Activated CD8-positive, alpha-beta memory T cell treated with anti-CD3 and anti-CD28 coated beads for 24 hours (primary cell): ENCODE results near the gene ARID1B.

ENCODE experiments used
- DNase-seq: peaks from one replicate; pipeline ENCODE4 v3.0.0-alpha.2; 2020

ARID1B gene

DNA sequence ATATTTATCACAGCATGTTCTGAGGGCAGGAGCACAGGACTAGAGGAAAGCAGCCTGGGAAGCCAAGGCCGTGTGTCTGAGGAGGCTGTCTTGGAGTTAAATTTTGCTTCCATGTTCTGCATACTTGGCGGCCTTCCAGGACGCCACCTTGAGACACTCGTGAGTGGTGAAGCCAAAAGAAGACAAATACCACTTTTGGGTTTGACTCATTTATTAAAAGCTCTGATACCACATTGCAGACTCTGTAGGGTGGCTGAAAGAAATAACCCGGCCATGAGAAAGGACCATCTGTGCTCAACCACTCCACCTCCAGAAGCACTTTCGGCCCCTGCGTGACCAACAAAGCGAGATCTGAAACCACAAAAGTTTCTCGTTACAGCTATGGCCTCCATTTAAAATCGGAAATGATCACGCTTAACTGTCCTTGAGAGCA lies 426.1 kb downstream of the ARID1B start:
- no peak for DNase-seq

- no peak for DNase-seq
These were observed 426.6 kb downstream of the ARID1B start for GRCh38 chr6:157203764-157204163.

DNA sequence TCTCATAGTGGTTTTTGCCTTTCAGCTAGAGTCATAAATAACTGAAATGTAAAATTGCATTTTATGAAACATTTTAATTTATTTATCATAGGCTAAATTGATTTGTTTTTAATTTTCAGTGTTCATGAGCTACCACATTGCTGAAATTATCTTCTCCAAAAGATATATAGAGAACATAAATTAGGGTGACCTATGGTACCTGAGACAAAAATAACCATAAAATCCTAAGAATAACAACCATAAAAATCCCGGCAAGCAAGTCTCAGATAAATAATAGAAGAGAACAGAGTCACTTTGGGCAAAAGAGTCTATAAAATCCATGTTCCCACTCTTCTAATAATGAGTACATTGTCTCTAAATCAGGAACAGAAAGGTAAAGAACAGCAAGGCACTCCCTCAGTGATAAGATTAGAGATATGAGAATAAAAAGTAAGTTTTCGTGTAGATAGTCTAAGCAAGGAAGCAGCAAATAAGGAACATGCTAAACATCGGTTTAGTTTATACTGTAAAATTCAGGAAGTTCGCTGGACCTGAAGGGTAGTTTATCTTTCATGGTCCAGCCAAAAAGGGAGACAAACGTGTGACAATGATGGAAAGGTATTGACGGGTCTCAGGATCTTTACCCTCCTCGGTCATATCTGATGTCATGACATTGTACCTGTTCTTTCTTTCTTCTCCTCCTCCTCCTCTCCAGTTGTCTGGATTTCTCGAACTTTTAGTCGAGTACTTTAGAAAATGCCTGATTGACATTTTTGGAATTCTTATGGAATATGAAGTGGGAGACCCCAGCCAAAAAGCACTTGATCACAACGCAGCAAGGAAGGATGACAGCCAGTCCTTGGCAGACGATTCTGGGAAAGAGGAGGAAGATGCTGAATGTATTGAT lies 428.5 kb downstream of the ARID1B start:
- no peak for DNase-seq

DNA sequence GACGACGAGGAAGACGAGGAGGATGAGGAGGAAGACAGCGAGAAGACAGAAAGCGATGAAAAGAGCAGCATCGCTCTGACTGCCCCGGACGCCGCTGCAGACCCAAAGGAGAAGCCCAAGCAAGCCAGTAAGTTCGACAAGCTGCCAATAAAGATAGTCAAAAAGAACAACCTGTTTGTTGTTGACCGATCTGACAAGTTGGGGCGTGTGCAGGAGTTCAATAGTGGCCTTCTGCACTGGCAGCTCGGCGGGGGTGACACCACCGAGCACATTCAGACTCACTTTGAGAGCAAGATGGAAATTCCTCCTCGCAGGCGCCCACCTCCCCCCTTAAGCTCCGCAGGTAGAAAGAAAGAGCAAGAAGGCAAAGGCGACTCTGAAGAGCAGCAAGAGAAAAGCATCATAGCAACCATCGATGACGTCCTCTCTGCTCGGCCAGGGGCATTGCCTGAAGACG lies 429.2 kb downstream of the ARID1B start:
- DNase-seq = no peak

- no peak for DNase-seq
These were observed 430.4 kb downstream of the ARID1B start for GRCh38 chr6:157207521-157208076.

GRCh38 chr6:157209865-157210530 lies 432.8 kb downstream of the ARID1B start:
- no peak for DNase-seq

GRCh38 chr6:157210954-157211353 lies 433.8 kb downstream of the ARID1B start:
- no peak for DNase-seq

GRCh38 chr6:157211603-157212455 lies 434.7 kb downstream of the ARID1B start:
- DNase-seq = no peak

DNA sequence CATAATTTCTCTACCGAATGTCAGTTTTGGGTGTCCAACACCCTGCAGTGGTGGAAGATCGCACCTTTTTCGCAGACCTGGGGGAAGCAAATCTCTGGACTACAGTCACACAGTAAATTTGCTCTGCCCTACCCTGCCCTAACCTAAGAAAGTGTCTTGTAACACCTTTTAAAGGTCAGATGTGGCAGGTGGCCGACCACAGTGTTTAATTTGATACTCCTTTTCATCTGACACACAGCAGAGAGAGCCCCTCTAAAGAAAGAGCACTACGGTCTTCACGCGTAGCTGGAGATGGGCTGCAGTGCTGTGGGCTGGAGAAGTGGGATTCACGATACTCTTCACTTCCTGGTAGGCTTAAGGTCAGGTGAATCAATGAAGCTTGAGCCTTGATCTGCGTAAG lies 436.2 kb downstream of the ARID1B start:
- no peak for DNase-seq

GRCh38 chr6:157213907-157214565 lies 436.9 kb downstream of the ARID1B start:
- DNase-seq = no peak

DNA sequence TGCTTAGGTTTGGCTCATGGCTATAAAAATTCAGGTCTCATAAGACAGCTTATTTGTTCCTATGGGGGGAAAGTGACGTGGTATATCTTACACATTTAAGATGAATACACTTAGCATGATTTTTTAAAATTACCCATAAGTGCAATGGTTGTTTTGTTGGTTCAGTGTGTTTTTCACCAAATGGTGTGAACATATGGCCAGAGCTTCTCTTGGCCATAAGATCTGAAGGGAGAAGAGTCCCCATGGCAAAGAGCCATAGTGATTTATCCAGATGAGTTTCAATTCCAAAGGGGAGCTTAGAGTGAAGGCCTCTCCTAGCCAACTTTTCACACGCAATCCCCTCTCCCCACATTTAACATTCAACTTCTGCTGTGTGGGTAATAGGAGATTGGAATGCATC lies 438.5 kb downstream of the ARID1B start:
- DNase-seq = no peak

DNA sequence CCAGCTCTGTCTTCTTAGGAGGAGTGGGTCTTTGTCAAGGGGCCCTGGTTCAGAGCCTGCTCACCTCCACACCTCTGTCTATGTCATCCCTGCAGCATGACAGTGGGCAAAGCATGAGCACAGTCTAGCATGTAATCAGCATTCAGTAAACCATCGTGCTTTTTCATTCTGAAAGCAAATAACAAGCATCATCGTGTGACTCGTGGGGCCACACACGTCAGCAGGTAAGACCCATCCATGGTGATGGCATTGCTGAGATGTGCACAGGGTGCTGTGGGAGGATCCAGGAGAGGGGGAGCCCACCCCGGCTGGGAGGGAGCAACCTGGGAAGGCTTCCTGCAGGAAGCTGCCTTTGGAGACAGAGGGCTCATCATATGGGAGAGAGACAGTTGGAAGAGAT lies 439.4 kb downstream of the ARID1B start:
- DNase-seq = no peak

GRCh38 chr6:157217198-157217893 lies 440.2 kb downstream of the ARID1B start:
- no peak for DNase-seq

DNA sequence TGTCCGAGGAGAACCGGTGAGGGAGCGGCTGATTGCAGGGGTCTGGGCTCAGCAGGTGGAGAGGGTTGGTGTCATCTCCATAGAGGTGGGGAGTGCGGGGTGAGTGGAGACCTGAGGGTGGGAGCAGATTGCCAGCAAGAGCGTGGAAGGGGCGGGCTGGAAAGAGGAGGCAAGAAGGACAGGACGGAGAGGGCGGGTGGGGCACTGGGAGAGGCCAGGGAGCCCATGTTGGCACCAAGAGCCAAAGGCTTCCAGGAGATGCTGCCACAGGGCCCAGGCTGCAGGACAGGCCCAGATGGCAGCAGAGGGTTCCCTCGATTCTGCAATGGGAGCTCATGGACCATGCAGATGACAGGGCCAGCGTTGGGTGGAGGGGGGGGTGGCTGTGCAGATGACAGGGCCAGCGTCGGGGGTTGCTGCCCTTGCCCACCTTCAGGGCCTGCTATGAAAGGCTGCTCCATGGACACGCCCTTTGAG lies 440.8 kb downstream of the ARID1B start:
- no peak for DNase-seq

DNA sequence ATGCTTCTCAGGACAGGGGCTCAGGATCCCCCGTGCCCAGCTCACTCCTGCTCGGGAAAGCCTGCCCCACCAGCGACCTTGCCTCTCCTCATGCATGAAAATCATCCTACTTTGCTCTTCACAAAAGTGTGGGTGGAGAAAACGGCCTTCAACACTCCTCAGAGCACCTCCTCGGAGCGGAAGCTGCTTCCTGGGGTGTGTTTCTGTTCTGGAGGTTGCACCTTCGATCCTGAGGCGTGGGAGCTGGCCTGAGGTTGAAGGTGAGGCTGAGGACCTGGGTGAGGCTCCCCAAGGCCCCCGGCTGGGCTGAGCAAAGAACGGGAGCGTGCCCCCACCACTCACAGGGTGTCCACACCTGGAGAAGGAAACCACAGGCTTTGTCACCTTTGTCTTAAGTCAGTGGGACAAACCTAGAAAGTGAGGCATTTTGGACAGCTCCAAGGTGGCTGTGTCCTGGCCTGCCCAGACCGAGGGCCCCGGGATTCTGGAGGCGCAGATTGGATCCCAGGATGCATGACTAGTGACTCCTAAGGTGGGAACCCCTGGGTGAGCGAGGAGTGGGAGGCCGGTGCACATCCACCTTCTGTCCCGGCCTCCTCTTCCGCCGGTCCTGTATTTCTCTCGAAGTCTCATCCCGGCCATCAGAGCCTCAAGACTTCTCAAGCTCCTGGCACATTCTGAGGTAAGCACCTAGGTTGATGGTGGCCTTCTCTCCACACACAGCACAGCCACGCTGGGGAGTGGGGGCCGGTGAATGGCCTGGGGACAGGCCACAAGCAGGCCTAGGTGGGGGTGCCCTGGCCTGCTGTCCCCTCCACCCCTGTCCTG lies 441.4 kb downstream of the ARID1B start:
- DNase-seq = peak; percentile 52

- DNase-seq = peak; percentile 52
These were observed 442.3 kb downstream of the ARID1B start for GRCh38 chr6:157219201-157220200.

GRCh38 chr6:157220485-157220884 lies 443.3 kb downstream of the ARID1B start:
- peak; percentile 54 for DNase-seq

GRCh38 chr6:157221049-157221816 lies 444.1 kb downstream of the ARID1B start:
- peak; percentile 93 for DNase-seq

DNA sequence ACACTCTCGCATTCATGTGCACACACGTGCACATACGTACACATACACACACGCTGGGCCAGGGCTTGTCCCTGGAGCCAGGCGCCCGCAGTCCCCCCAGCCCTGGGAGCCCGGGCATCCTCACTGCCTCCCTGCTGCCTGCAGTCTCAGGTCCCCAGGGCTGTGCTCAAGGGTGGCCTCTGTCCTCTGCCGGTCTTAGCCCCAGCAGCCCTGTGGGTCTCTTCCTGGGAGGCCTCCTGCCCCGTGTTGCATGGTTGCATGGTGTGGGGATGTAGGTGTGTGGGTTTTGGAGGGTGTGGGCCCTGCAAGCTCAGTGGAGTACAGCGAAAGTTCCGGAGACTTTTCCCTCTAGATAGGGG lies 444.6 kb downstream of the ARID1B start:
- DNase-seq = no peak
